GM06990 (cell line): ENCODE data around the gene RAB8B.

Source experiments
- DNase-seq: peaks from one replicate; pipeline ENCODE4 v3.0.0-alpha.2; 2011; ENCODE audit not compliant: insufficient read length; ENCODE audit errors: extremely low read depth
- H3K27me3 ChIP-seq: replicated peaks from 2 replicates; pipeline ENCODE4 v1.6.0; 2011; ENCODE audit warnings: low read length; ENCODE audit not compliant: control insufficient read depth, insufficient read depth
- H3K36me3 ChIP-seq: 2 replicates; pipeline ENCODE4 v1.5.1; 2011; ENCODE audit warnings: low read length; ENCODE audit not compliant: control insufficient read depth, insufficient read depth
- H3K4me3 ChIP-seq: replicated peaks from 2 replicates; pipeline ENCODE4 v1.5.1; 2011; ENCODE audit warnings: low read depth, mild to moderate bottlenecking, control low read depth, low read length
- CTCF ChIP-seq: IDR thresholded peaks from 2 replicates; pipeline ENCODE4 v1.5.1; 2011; ENCODE audit warnings: low read length, control low read depth, mild to moderate bottlenecking, inconsistent platforms; ENCODE audit not compliant: insufficient read depth, poor library complexity, severe bottlenecking

Gene RAB8B

DNA sequence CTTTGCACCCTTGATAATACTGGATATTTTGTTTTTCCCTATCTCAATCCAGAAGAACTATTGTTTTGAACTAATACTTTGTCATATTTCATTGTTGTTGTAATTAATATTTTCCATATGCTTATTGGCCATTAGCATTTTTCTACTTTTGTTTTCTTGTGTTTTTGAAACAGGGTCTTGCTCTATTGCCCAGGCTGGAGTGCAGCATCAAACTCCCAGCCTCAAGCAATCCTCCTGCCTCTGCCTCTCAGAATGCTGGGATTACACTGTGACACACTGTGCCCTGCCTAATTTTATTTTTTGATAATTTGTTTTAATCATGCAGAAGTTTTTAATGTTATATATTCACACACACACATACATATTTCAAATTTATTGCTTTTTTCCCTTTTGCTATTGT is 28.8 kb upstream of the RAB8B start:
- Histone ChIP-seq H3K4me3 (no peak overlapping the region), H3K27me3 (no peaks in the 10 kb centered on the region), H3K36me3 (no peaks in the 10 kb centered on the region)
- no peak for TF ChIP-seq CTCF
- DNase-seq = no peak

DNA sequence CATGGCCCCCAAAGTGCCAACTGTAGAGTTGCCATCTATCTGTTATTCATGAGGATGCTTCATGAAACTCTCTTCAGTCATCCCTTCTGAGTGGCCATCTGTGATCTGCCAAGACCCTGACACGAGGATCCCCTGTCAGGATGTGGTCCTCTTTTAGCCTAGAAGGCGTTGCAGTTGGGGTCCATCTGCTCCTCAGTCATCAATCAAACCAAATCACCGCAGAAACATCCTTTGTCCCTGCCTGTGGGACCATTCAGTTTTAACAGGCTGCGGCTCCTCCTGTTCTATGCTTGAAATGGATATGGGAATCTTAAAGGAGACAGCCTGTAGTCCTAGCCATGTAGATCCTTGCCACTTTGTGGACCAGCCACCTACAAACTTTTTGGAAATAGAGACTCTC is 26.2 kb upstream of the RAB8B start:
- Histone ChIP-seq H3K36me3 (no peaks in the 10 kb centered on the region), H3K4me3 (no peak overlapping the region), H3K27me3 (no peaks in the 10 kb centered on the region)
- DNase-seq = no peak
- no peak for TF ChIP-seq CTCF

DNA sequence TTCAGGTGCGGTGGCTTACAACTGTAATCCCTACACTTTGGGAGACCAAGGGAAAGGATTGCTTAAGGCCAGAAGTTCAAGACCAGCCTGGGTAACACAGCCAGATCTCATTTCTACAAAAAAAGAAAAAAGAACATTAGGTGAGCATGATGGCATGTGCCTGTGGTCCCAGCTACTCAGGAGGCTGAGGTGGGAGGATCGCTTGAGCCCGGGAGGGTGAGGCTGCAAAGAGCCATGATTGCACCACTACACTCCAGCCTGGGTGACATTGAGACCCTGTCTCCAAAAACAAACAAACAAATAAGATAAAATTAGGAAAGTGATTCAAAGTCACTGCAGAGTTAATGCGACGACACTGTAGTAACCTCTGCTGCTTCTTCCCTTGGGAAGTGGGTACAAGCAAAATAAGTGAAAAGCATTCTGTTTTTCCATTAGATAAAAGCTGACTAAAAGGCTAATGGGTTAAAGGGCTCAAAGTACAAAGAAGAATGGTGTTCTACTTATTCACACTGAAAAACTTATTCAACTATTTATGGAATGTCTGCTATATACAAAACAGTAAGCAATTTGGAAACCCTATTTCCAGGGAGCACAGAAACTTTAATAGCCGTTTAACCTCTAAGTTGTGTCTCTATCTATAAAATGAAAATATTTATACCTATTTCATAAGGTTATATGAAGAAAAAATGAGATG is 24.1 kb upstream of the RAB8B start:
- H3K4me3 ChIP-seq = no peak overlapping the region
- no peak for DNase-seq
- no peak for TF ChIP-seq CTCF
- no peaks in the 10 kb centered on the region for H3K36me3 ChIP-seq
- H3K27me3 ChIP-seq = no peaks in the 10 kb centered on the region

DNA sequence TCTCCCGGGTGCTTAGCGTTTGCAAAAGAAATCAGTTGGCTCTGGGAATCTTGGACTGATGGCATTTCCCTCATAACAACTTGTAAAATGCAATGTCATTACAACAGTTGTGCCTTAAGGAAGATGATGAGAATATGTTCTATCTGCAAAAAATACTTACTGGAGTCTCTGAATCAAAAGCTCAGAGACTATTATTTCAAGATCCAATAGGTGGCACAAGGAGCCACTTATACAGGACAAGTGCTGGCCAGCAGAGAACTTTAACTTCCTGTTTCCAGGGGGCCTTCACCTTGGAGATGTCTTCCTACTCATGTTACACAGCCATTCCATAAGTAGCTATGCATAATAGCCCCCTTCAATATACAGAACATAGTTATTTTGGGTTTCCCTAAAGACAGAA is 23.2 kb upstream of the RAB8B start:
- TF ChIP-seq CTCF = peak; percentile 14
- DNase-seq = no peak
- Histone ChIP-seq H3K36me3 (no peaks in the 10 kb centered on the region), H3K27me3 (no peaks in the 10 kb centered on the region), H3K4me3 (no peak overlapping the region)

DNA sequence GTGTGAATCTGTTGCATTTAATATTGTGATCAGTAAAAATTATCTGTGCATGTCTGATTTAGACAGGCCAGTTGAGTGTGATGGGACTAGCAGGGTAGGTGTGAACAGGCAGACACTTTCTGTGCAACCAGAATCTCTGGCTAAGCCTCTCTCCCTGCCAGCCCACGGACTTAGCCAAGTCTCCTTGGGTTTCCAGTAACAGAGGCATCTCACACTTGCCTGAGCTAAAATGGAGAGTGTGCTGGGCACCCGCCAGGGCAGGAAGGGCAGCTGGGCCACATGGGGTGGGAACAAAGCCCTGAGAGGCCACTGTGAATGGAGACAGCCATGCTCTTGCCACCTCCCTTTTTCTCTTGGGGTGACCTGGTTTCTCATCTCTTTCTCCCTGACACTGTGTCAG is 19.6 kb upstream of the RAB8B start:
- no peak overlapping the region for H3K4me3 ChIP-seq
- no peaks in the 10 kb centered on the region for H3K27me3 ChIP-seq
- DNase-seq = no peak
- no peaks in the 10 kb centered on the region for H3K36me3 ChIP-seq
- TF ChIP-seq CTCF = no peak

- no peaks in the 10 kb centered on the region for H3K27me3 ChIP-seq
- no peaks in the 10 kb centered on the region for H3K36me3 ChIP-seq
- TF ChIP-seq CTCF = no peak
These were observed 17.0 kb upstream of the RAB8B start for GRCh38 chr15:63172376-63172775.

More at GRCh38 chr15:63172376-63172775, 17.0 kb upstream of the RAB8B start:
- no peak overlapping the region for H3K4me3 ChIP-seq
- no peak for DNase-seq
